HG02870 (cell line): ENCODE measurements around the gene LPGAT1.
A peak's percentile ranks its signal among the peaks of the same experiment; 100 is the strongest.
"Not testable (repeated sequence)": the region's sequence is repeated elsewhere in the genome, so short reads cannot be mapped to it uniquely, and the experiment has no call there.

Experiments
- ATAC-seq: cut with Tn5 transposase; IDR thresholded peaks from one replicate; pipeline ENCODE4 v1.9.1; 2021; ENCODE audit warnings: mild to moderate bottlenecking, moderate library complexity; ENCODE audit not compliant: unreplicated experiment

The LPGAT1 gene

DNA sequence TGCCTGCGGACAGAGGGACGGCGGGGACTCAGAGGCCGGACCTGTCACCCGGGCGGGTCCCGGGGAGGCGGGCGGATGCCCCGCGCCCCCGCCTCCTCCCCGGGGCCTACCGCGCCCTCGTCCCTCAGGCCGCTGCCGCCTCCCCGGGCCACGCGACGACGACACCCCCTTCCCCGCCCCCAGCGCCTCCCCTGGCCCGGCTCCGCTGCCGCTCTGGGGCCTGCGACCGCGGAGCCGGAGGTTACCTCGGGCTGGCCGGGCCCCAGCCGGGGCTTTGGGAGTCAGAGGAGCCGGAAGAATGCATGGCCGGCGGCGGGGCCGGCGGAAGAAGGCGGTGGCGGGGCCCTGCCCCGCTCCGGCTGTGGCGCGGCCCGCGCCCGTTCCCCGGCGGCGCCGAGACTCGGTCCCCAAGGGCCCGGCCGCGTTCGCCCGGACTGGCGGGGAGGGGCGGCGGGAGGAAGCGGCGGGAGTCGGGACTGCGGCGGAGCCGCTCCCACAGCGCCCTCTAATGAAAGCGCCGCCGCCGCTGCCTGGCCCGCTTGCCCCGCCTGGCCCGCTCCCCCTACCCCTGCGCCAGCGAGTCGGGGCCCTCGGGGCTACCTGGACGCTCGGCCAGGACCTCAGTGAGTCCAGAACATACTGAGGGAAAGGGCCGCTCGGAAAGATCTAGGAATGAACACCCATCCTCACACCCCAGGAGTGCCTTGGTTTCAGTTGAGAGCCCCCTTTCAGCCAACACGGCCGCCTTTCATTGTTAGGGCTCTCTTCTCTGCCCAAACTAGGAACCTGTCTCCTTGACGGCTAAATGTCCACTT is at the start of gene LPGAT1:
LPGAT1 (minus strand) TSS at position 436 of the 815 bp plus-strand sequence. CDS start 1,467 bp downstream, outside the sequence.
- ATAC-seq, result peak; percentile 66

DNA sequence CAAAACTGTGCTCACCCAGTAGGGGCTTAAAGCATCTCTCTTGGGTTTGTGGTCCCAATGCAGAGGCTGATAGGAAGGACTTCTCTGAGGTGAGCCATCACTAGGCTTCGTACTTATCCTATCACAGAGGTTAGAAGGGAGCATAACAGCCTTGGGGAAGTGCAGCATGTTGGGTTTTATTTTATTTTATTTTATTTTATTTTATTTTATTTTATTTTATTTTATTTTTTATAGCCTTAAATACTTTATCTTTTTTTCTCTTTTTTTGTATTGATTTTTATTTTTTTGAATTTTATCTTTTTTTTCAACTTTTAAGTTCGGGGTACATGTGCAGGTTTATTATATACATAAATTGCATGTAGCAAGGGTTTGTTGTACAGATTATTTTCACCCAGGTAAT is 48.9 kb upstream of the LPGAT1 start:
- no peak for ATAC-seq

- ATAC-seq, result no peak
Observed at GRCh38 chr1:211876851-211877590, 46.5 kb upstream of the LPGAT1 start.

DNA sequence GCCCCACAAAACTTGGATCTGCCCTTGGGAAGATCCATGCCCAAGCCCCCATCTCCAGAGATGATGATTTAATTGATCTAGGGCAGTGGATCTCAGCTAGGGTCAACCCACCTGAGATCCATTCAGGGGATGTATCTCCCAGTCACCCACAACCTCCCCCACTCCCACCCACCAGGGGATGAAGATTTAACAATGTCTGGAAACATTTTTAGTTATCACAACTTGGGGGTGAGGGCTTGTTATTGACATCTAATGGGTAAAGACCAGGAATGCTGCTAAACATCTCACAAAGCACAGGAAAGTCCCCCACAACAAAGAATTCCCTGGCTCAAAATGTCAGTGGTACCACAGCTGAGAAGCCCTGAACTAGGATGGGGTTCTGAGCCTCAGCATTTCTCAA is 45.0 kb upstream of the LPGAT1 start:
- ATAC-seq, result no peak

DNA sequence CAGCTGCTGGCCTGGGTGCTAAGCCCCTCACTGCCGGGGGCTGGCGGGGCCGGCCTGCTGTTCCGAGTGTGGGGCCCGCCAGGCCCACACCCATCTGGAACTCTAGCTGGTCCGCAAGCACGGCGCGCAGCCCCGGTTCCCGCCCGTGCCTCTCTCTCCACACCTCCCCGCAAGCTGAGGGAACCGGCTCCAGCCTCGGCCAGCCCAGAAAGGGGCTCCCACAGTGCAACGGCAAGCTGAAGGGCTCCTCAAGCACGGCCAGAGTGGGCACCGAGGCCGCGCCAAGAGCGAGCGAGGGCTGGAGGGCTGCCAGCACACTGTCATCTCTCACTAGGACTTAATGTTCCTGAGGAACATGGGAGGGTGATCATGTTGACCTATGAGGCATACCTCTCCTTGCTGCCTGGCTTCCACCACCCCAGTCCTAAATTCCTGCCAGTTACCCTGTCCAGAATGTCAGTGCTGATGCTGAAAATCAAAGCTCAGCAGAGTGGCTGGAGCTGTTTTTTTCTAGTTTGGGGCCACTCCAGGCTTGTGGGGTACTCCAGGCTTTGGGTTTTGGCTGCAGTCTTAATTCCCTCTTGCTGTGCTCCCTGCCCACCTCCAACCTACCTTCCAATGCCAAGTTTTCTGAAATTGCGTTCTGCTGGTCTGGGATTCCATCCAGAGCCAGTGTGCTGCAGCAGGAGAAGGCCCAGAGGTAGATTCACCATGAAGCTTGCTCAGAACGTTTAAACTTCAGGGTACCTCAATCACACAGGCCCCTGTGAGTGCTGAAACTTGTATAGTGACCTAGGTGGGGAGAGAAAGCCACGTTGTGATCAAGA is 44.2 kb upstream of the LPGAT1 start:
- no peak for ATAC-seq

DNA sequence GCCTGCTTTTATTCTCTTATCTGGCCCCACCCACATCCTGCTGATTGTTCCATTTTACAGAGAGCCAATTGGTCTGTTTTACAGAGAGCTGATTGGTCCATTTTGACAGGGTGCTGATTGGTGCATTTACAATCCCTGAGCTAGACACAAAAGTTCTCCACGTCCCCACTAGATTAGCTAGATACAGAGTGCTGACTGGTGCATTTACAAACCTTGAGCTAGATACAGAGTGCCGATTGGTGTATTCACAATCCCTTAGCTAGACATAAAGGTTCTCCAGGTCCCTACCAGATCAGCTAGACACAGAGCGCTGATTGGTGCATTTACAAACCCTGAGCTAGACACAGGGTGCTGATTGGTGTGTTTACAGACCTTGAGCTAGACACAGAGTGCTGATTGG is 43.2 kb upstream of the LPGAT1 start:
- ATAC-seq, result not testable (repeated sequence)

DNA sequence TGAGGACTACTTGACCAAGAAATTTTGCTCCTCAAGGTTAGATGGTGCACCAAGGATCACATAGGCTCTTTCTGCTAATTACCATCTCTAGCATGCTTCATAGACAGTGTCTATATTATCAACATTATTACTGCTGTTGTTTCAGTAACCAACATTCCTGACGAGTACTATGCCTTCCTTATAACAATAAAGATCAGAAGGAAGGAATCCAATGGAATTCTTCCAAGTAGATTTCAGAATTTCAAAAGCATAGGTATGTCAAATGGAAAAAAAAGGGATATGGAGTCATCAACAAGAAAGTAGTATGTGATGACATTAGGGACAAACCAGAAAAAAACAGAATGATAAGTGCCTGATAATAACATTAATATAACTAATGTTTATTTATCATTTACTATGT is 39.6 kb upstream of the LPGAT1 start:
- ATAC-seq, result no peak

DNA sequence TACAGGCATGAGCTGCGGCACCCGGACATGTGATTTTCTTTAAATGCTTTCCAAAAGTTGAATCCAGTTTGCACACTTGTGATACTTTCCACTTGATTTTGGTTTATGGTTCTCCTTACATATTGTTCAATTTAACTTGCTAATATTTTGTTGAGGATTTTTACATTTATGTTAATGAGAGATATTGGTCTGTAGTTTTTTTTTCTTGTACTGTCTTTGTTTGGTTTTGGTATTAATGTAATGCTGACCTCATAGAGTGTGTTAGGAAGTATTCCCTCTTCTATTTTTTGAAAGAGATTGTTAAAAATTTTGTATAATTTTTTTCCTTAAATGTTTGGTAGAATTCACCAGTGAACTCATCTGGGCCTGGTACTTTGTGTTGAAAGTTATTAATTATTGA is 34.6 kb upstream of the LPGAT1 start:
- ATAC-seq, result no peak

DNA sequence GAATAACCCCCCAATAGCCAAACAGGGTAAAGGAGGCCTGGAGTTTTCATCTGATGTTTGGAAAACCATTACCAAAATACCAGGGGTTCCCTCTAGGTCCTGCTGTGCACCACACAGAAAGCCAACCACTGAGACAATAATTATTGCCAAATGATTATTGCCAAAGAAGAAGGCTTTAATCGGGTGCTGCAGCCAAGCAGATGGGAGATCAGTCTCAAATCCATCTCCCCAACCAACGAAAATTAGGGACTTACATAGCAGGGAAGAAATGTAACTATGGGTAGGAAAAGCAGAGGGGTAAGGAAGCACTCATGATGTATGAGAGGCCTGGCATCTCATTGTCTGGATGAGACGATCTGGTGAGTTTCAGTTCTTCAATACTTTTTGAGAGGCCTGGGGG is 28.8 kb upstream of the LPGAT1 start:
- no peak for ATAC-seq

- no peak for ATAC-seq
Observed at GRCh38 chr1:211851174-211851573, 20.6 kb upstream of the LPGAT1 start.

- ATAC-seq, result no peak
Observed at GRCh38 chr1:211843507-211844298, 13.1 kb upstream of the LPGAT1 start.

- no peak for ATAC-seq
Observed at GRCh38 chr1:211843018-211843417, 12.5 kb upstream of the LPGAT1 start.

GRCh38 chr1:211842518-211842917 is 12.0 kb upstream of the LPGAT1 start:
- no peak for ATAC-seq

DNA sequence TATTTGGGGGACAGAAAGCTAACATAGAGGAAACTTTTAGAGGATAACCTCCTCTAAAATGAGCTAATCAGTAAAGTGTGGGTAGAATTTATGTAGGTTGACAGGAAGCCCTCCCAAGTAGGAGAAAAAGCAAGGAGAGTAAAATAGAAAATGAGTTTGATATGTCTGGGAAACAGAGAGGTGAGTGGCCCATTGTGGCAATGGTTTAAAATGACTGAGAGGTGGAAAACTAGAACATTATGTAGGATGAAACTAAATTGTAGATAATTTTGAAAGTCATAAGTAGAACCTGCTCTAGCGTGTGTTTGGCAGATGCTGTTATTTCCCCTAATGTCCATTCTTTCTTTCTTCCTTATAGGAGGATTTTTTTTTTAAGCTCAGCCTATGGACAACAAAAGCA is 8.5 kb upstream of the LPGAT1 start:
- no peak for ATAC-seq

DNA sequence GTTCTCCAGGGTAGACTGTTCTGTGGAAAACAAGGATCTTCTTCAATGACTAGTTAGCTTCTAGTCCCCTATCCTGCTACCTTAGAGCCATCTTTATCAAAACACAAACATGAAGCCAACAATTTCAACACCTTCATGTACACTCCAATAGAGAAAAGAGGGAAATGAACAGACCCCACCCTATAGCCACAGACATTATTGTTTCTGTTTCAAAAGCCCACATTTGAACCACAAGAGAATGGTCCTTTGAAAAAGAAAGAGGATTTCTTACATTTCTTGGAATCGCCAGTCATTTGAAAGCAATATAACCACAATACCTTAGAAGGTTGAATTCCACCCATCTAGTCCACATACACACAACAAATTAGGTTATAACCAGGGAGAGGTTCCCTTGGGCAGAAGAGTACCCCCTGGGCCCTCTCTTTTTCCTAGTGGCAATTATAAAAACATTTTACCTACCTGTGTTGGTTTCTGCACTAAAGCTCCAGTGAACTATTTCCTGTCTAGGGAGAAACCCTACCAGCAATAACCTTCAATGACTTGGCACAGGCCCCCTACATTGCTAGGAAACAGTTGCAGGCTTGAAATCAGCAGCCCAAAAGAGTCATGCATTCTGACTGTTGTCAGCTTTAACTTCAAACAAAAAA is 2.7 kb upstream of the LPGAT1 start:
- no peak for ATAC-seq

DNA sequence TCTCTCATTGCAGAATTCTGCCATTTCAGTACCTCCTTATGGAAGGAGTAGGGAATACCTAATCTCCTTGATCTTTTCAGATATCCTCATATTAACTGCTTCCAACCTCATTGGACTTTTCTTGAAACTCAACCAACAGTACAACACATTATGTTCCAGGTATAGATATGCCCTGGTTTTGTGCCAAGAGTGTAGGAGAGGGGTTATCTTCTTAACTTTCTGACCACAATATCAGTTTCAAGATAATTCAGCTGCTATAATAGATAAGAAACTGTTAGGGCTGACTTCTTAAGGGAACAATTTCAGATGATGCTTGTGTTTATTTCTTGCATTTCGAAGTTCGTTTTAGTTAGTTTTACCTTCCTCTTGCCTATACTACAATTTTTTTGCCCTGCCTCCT is 2.1 kb upstream of the LPGAT1 start:
- ATAC-seq, result no peak

- ATAC-seq, result no peak
Observed at GRCh38 chr1:211831558-211832323, 1.2 kb upstream of the LPGAT1 start.

GRCh38 chr1:211830055-211830327 is 572 bp downstream of the LPGAT1 start:
- peak; percentile 20 for ATAC-seq

DNA sequence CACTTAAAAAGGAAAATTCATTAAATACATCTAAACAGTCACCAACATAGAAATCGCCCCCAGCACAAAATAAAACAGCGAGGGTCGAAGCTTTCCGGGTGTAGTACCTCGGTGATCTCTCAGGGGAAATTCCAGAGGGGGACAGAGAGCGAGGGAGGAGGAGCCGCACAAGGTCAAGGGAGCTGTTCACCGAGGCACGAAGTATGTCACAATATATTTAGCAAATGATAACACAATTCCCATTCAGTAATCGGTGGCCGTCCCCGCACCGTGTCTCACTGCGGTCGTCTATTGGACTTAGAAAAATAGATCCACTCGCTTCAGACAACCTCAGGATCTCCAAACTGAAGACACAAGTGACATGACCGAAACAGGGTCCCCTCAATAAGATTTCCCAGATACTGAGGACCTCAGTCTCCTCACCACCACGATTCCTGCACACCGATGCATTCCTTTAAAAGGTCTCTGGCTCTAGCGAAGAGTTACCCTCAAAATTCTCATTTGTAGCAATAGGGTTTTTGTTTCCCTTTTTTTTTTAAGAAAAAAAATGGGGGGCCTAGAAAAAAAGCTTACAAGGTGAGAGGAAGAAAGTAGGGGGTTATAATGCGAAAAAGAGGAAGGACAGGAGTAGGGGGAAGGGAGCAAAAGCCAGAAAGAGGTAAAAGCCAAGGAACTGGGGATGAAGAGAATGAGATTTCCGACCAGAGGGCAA is 1.1 kb downstream of the LPGAT1 start:
- ATAC-seq, result no peak
